CD4-positive, CD25-positive, alpha-beta regulatory T cell (primary cell): Measurements from ENCODE around the gene RBFA. TPM values are rescaled to one million over a fixed set of nuclear protein-coding genes. Genes with fewer than 3 reads are reported as not detected.

Experiments used
- ATAC-seq, 2 donors: fragments of 150-1000 bp; cut with Tn5 transposase; one replicate each; pipeline ENCODE4 v1.10.0; 2021; ENCODE audit warnings: low read depth in 2 of 2, moderate number of reproducible peaks in 2 of 2, moderate library complexity in 1 of 2
- DNase-seq, 3 donors: peaks; one replicate each; pipeline versions ENCODE4 v3.0.0 to v3.0.0-alpha.2; 2012 to 2022; ENCODE audit warnings: mixed read lengths in 1 of 3
- H3K27ac ChIP-seq: one replicate; pipeline ENCODE4 v1.7.0; 2013; ENCODE audit warnings: mild to moderate bottlenecking, low read length; ENCODE audit not compliant: insufficient read depth, poor library complexity, severe bottlenecking
- H3K27me3 ChIP-seq: one replicate; pipeline ENCODE4 v1.7.0; 2013; ENCODE audit warnings: low read length; ENCODE audit not compliant: control insufficient read depth, insufficient read depth
- H3K36me3 ChIP-seq: one replicate; pipeline ENCODE4 v1.7.0; 2013; ENCODE audit warnings: mild to moderate bottlenecking, low read length, moderate library complexity; ENCODE audit not compliant: control insufficient read depth, insufficient read depth
- H3K4me1 ChIP-seq: 2 replicates; pipeline ENCODE4 v1.7.0; 2013; ENCODE audit warnings: mild to moderate bottlenecking, low read length; ENCODE audit not compliant: insufficient read depth, control insufficient read depth, poor library complexity, severe bottlenecking
- H3K4me3 ChIP-seq: one replicate; pipeline ENCODE4 v1.7.0; 2013; ENCODE audit warnings: low read depth, mild to moderate bottlenecking, low read length, moderate library complexity
- H3K9me3 ChIP-seq, 2 experiments: 1 replicate in 1 of 2; 2 replicates in 1 of 2; pipeline ENCODE4 v1.7.0; 2013; ENCODE audit warnings: low read length in 2 of 2, mild to moderate bottlenecking in 1 of 2, moderate library complexity in 1 of 2; ENCODE audit not compliant: control insufficient read depth in 2 of 2
- H3K27ac Mint-ChIP-seq, 3 donors: one replicate each; pipeline ENCODE4 v1.8.0; 2020 to 2022; ENCODE audit warnings: mild to moderate bottlenecking in 3 of 3, mixed read lengths in 3 of 3, moderate library complexity in 2 of 3
- H3K27me3 Mint-ChIP-seq: one replicate; pipeline ENCODE4 v1.8.0; 2022; ENCODE audit warnings: mild to moderate bottlenecking, mixed read lengths
- H3K36me3 Mint-ChIP-seq: one replicate; pipeline ENCODE4 v1.8.0; 2020; ENCODE audit warnings: mixed read lengths
- H3K4me1 Mint-ChIP-seq, 4 donors: one replicate each; pipeline ENCODE4 v1.8.0; 2020 to 2022; ENCODE audit warnings: mixed read lengths in 4 of 4, mild to moderate bottlenecking in 1 of 4
- H3K4me3 Mint-ChIP-seq, 4 donors: one replicate each; pipeline ENCODE4 v1.8.0; 2020 to 2022; ENCODE audit warnings: mild to moderate bottlenecking in 4 of 4, mixed read lengths in 4 of 4, moderate library complexity in 3 of 4
- H3K9me3 Mint-ChIP-seq, 7 donors: one replicate each; pipeline ENCODE4 v1.8.0; 2020 to 2022; ENCODE audit warnings: mixed read lengths in 7 of 7, mild to moderate bottlenecking in 3 of 7, moderate library complexity in 2 of 7
- polyA plus RNA-seq, 4 donors: library from polyadenylated mRNA; unstranded; fragments of 300-500 nt; fragmentation: Illumina TruSeq; gene quantifications; one replicate each; pipeline ENCODE4 v1.2.3, GENCODE V29; 2021
- total RNA-seq: library from RNA; stranded (reverse); gene quantifications from one replicate; pipeline ENCODE4 v1.2.3, GENCODE V29; 2022

RBFA gene
- total and polyA plus RNA-seq, 5 donors from 2014 or later = 7.5 to 13.6 (median 10.0) TPM

DNA sequence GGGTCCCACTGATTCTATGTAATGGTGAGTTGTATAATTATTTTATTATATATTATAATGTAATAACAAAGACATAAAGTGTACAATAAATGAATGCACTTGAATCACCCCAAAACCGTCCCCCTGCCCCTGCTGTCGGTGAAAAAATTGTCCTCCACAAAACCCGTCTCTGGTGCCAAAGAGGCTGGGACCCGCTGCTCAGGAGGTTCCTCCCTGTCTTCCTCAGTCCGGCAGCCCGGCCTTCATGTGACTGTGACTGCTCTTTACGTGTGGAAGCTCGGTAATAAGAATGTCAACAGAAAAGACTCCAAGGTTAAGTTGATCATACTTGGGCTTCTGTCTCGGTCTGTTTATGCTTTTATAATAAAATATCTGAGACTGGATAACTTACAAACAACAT lies 42.1 kb downstream of the RBFA start:
- no peaks in the 10 kb centered on the region for H3K27me3 ChIP-seq
- no peak overlapping the region for H3K27ac Mint-ChIP-seq
- peaks cover 0 to 4% (median 0%) of the 10 kb centered on the region in 7 donors for H3K9me3 Mint-ChIP-seq
- H3K27ac ChIP-seq = no peak overlapping the region
- no peak overlapping the region for H3K4me3 ChIP-seq
- no peaks in the 10 kb centered on the region for H3K36me3 ChIP-seq
- no peak for ATAC-seq
- H3K9me3 ChIP-seq = no peaks in the 10 kb centered on the region
- H3K4me1 ChIP-seq = no peaks in the 10 kb centered on the region
- H3K27me3 Mint-ChIP-seq = peaks cover 4% of the 10 kb centered on the region
- H3K4me1 Mint-ChIP-seq = no peaks in the 10 kb centered on the region
- no peak for DNase-seq
- H3K36me3 Mint-ChIP-seq = no peaks in the 10 kb centered on the region
- H3K4me3 Mint-ChIP-seq = no peak overlapping the region

DNA sequence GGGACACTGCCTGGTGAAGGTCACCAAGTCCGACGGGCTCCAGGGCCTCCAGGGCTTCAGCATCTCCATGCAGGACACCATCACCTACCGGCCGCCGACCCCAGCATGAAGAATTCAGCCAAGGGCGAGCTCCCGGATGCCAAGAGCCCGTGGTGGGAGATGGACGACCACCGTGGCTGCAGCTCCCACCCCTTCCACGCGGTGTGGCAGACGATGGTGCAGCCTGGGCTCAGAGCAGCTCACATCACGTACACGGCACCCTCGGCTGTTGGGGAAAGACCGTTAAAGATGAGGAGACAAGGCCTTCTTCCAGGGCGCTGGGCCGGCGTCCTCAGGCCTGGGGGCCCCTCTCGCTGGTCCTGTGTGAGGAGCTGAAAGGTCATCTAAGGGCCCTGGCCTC lies 43.6 kb downstream of the RBFA start:
- H3K27me3 Mint-ChIP-seq = peaks cover 9% of the 10 kb centered on the region
- Histone ChIP-seq H3K9me3 (no peaks in the 10 kb centered on the region), H3K27ac (no peak overlapping the region), H3K36me3 (no peaks in the 10 kb centered on the region), H3K4me3 (no peak overlapping the region), H3K4me1 (no peaks in the 10 kb centered on the region), H3K27me3 (peaks cover 2% of the 10 kb centered on the region)
- no peak overlapping the region for H3K4me3 Mint-ChIP-seq
- H3K27ac Mint-ChIP-seq = no peak overlapping the region
- ATAC-seq (no peak), DNase-seq (no peak)
- H3K36me3 Mint-ChIP-seq = no peaks in the 10 kb centered on the region
- H3K9me3 Mint-ChIP-seq = peaks cover 0 to 4% (median 0%) of the 10 kb centered on the region in 7 donors
- H3K4me1 Mint-ChIP-seq = no peaks in the 10 kb centered on the region

Other genes with a start within 250 kb of the RBFA start
- not detected for gene KCNG2, start 236.5 kb upstream of the RBFA start, total RNA-seq
- gene KCNG2, start 236.5 kb upstream of the RBFA start, polyA plus RNA-seq = not detected
- gene SLC66A2, start 82.8 kb upstream of the RBFA start, total RNA-seq = 49.6 TPM
- gene SLC66A2, start 82.8 kb upstream of the RBFA start, polyA plus RNA-seq = 10 to 100 TPM; 11.7 to 18.3 (median 14.2) TPM
- 10.5 TPM for gene HSBP1L1, start 69.8 kb upstream of the RBFA start, total RNA-seq
- gene HSBP1L1, start 69.8 kb upstream of the RBFA start, polyA plus RNA-seq = 10 to 100 TPM in 2 of 4 donors, 1 to 10 TPM in 2; 5.2 to 27.6 (median 13.5) TPM
- 70.5 TPM for gene TXNL4A, start 45.9 kb upstream of the RBFA start, total RNA-seq
- gene TXNL4A, start 45.9 kb upstream of the RBFA start, polyA plus RNA-seq = 100 to 1,000 TPM; 211 to 216 (median 214) TPM
- gene ADNP2, start 74.8 kb downstream of the RBFA start, total RNA-seq = 43.6 TPM
- 1 to 10 TPM; 5.8 to 9.4 (median 8.6) TPM for gene ADNP2, start 74.8 kb downstream of the RBFA start, polyA plus RNA-seq
- 0.20 TPM for gene PARD6G, start 213.1 kb downstream of the RBFA start, total RNA-seq
- under 1 TPM; 0.36 to 0.48 (median 0.43) TPM for gene PARD6G, start 213.1 kb downstream of the RBFA start, polyA plus RNA-seq